SK-N-SH (cell line): ENCODE results near the gene AATF.

Experiments
- CHD2 ChIP-seq: fragments of 150-350 bp; IDR thresholded peaks from 2 replicates; pipeline ENCODE4 v1.6.1; 2018; ENCODE audit warnings: low read length; ENCODE audit not compliant: partially characterized antibody
- CTCF ChIP-seq: fragments of 200-600 bp; sonication (generic); IDR thresholded peaks from 2 replicates; pipeline ENCODE4 v1.6.1; 2017; ENCODE audit warnings: antibody characterized with exemption, mild to moderate bottlenecking, moderate library complexity
- EP300 ChIP-seq, 2 experiments: IDR thresholded peaks; 2 replicates each; pipeline versions ENCODE4 v1.4.0 to v1.6.1; 2012; ENCODE audit warnings: borderline replicate concordance in 1 of 2, low read depth in 1 of 2, low read length in 1 of 2
- EZH2phosphoT487 ChIP-seq: fragments of 200-600 bp; sonication (generic); IDR thresholded peaks from 2 replicates; pipeline ENCODE4 v1.6.1; 2017; ENCODE audit warnings: low read depth, mixed run types, mild to moderate bottlenecking, antibody characterized with exemption, moderate library complexity, borderline replicate concordance
- FOSL2 ChIP-seq: IDR thresholded peaks from 2 replicates; pipeline ENCODE4 v1.4.0; 2012; ENCODE audit warnings: low read depth, mild to moderate bottlenecking, moderate library complexity, borderline replicate concordance
- GABPA ChIP-seq: IDR thresholded peaks from 2 replicates; pipeline ENCODE4 v1.4.0; 2012; ENCODE audit warnings: low read depth, mild to moderate bottlenecking
- JUND ChIP-seq: IDR thresholded peaks from 2 replicates; pipeline ENCODE4 v1.4.0; 2012
- MEF2A ChIP-seq: IDR thresholded peaks from 2 replicates; pipeline ENCODE4 v1.4.0; 2012; ENCODE audit warnings: low read depth, borderline replicate concordance
- MXI1 ChIP-seq: IDR thresholded peaks from 2 replicates; pipeline ENCODE4 v1.6.1; 2012; ENCODE audit warnings: mild to moderate bottlenecking, low read depth, low read length, improper control_type of control experiment
- NFIC ChIP-seq: IDR thresholded peaks from 2 replicates; pipeline ENCODE4 v1.4.0; 2012; ENCODE audit warnings: borderline replicate concordance
- PBX3 ChIP-seq: IDR thresholded peaks from 2 replicates; pipeline ENCODE4; 2012
- TEAD4 ChIP-seq: IDR thresholded peaks from 2 replicates; pipeline ENCODE4 v1.4.0; 2012; ENCODE audit warnings: mild to moderate bottlenecking, borderline replicate concordance; ENCODE audit not compliant: insufficient read depth
- USF1 ChIP-seq: IDR thresholded peaks from 2 replicates; pipeline ENCODE4 v1.4.0; 2012; ENCODE audit warnings: low read depth, borderline replicate concordance
- ZBTB33 ChIP-seq: IDR thresholded peaks from 2 replicates; pipeline ENCODE4 v1.4.0; 2012; ENCODE audit warnings: low read depth, borderline replicate concordance

GRCh38 chr17:37041932-37042331 lies 93.2 kb downstream of the AATF start:
- TF ChIP-seq CTCF (no peak), JUND (no peak), EP300 (IDR thresholded peaks at IDR 0.05; ENCODE audit: borderline replicate concordance in 1 of 2, low read depth in 1 of 2, low read length in 1 of 2) (no peak), FOSL2 (no peak), TEAD4 (no peak), USF1 (no peak), CHD2 (no peak), GABPA (no peak), PBX3 (no peak), NFIC (no peak), ZBTB33 (no peak), MEF2A (no peak), EZH2phosphoT487 (no peak), MXI1 (no peak)
